ENCODE data around the gene PLPP2.
"Not testable (repeated sequence)": the region's sequence is repeated elsewhere in the genome, so short reads cannot be mapped to it uniquely, and the experiment has no call there.

GRCh38 chr19:245900-246299 lies 45.3 kb downstream of the PLPP2 start:
- TF ChIP-seq CTCF, POLR2A (IDR thresholded peaks at IDR 0.05): not testable (repeated sequence)
